ENCODE data around the gene RABL6.

RABL6 gene

DNA sequence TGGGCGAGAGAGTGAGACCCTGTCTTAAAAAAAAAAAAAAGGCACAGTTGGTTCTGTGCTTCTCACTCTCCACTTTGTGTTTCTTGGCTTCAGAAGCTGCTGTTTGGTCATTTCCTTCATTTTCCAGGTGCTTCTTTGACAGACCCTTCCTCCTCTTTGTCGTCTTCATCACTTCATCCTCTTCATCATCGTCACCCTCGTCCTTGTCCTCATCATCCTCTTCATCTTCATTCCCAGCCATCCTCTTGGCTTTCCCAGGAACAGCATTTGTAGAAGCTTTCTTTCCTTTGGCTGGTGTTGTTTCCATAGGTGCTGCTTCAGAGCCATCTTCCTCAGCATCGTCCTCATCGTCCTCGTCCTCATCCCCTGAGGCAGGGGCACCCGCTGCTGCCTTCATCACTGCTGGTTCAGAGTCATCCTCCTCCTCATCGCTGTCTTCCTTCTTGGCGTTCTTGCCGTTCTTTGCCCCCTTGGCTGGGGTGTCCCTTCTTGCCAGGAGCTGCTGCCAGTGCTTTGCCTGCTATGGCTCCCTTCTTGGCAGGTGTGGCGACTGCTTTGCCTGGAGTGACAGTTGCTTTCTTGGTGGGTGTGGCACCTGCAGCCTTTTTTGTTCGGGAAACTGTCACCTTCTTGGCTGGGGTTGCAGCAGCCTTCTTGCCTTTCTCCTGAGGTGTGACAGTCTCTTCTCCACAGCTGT lies 7.1 kb downstream of the RABL6 start:
- TF ChIP-seq, protein P1, sequence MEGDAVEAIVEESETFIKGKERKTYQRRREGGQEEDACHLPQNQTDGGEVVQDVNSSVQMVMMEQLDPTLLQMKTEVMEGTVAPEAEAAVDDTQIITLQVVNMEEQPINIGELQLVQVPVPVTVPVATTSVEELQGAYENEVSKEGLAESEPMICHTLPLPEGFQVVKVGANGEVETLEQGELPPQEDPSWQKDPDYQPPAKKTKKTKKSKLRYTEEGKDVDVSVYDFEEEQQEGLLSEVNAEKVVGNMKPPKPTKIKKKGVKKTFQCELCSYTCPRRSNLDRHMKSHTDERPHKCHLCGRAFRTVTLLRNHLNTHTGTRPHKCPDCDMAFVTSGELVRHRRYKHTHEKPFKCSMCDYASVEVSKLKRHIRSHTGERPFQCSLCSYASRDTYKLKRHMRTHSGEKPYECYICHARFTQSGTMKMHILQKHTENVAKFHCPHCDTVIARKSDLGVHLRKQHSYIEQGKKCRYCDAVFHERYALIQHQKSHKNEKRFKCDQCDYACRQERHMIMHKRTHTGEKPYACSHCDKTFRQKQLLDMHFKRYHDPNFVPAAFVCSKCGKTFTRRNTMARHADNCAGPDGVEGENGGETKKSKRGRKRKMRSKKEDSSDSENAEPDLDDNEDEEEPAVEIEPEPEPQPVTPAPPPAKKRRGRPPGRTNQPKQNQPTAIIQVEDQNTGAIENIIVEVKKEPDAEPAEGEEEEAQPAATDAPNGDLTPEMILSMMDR (IDR thresholded peaks at IDR 0.05; ENCODE audit: control insufficient read depth, insufficient read depth, low read depth, low read length, missing control alignments), result no peak
- no peak for DNase-seq (ENCODE audit: low read depth)
- H3K4me3 ChIP-seq (ENCODE audit: control insufficient read depth, low read depth, low read length), result no peak overlapping the region

DNA sequence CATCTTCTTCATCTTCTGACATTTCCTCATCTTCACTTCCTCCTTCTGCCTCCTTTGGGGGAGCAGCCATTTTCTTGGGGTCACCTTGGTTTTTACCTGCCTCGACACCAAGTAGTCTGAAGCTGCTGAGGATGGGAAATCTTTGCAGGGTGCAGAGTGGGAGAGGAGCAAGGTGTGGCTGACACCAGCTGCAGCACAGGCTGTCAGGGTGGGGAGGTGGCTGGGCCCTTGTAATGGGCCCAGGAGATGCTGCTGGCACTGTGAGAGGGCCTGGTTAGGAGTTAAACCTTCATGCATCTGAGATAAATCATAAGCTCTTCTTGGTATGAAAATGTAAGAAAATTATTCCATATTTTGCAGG lies 7.7 kb downstream of the RABL6 start:
- H3K4me3 ChIP-seq (ENCODE audit: control insufficient read depth, low read depth, low read length), result no peak overlapping the region
- DNase-seq (ENCODE audit: low read depth), result no peak
- TF ChIP-seq, protein P1 (IDR thresholded peaks at IDR 0.05; ENCODE audit: control insufficient read depth, insufficient read depth, low read depth, low read length, missing control alignments), result no peak

GRCh38 chr9:136820971-136821825 lies 13.4 kb downstream of the RABL6 start:
- DNase-seq (ENCODE audit: low read depth), result no peak
- H3K4me3 ChIP-seq (ENCODE audit: control insufficient read depth, low read depth, low read length), result no peak overlapping the region
- TF ChIP-seq, protein P1 (IDR thresholded peaks at IDR 0.05; ENCODE audit: control insufficient read depth, insufficient read depth, low read depth, low read length, missing control alignments), result no peak

- no peak overlapping the region for H3K4me3 ChIP-seq (ENCODE audit: control insufficient read depth, low read depth, low read length)
- TF ChIP-seq, protein P1 (IDR thresholded peaks at IDR 0.05; ENCODE audit: control insufficient read depth, insufficient read depth, low read depth, low read length, missing control alignments), result no peak
- DNase-seq (ENCODE audit: low read depth), result no peak
Observed at GRCh38 chr9:136821826-136822544, 14.2 kb downstream of the RABL6 start.

GRCh38 chr9:136823136-136824046 lies 15.6 kb downstream of the RABL6 start:
- no peak for DNase-seq (ENCODE audit: low read depth)
- TF ChIP-seq, protein P1 (IDR thresholded peaks at IDR 0.05; ENCODE audit: control insufficient read depth, insufficient read depth, low read depth, low read length, missing control alignments), result no peak
- H3K4me3 ChIP-seq (ENCODE audit: control insufficient read depth, low read depth, low read length), result no peak overlapping the region

Measured in AG09309 (cell line).